ENCODE measurements around the gene KCNT1. TPM values are rescaled to one million over a fixed set of nuclear protein-coding genes. Genes with fewer than 3 reads are reported as not detected.

KCNT1 gene
- polyA plus RNA-seq, 1 experiment = not detected

- CTCF ChIA-PET = no interaction called here
- H3K4me3 ChIP-seq (ENCODE audit: low read depth, low read length) = no peak overlapping the region
- H3K27ac ChIP-seq (ENCODE audit: low read depth, low read length) = no peak overlapping the region
- no peaks in the 10 kb centered on the region for H3K27me3 ChIP-seq (ENCODE audit: control insufficient read depth, insufficient read depth, low read length)
- TF ChIP-seq, protein P1, sequence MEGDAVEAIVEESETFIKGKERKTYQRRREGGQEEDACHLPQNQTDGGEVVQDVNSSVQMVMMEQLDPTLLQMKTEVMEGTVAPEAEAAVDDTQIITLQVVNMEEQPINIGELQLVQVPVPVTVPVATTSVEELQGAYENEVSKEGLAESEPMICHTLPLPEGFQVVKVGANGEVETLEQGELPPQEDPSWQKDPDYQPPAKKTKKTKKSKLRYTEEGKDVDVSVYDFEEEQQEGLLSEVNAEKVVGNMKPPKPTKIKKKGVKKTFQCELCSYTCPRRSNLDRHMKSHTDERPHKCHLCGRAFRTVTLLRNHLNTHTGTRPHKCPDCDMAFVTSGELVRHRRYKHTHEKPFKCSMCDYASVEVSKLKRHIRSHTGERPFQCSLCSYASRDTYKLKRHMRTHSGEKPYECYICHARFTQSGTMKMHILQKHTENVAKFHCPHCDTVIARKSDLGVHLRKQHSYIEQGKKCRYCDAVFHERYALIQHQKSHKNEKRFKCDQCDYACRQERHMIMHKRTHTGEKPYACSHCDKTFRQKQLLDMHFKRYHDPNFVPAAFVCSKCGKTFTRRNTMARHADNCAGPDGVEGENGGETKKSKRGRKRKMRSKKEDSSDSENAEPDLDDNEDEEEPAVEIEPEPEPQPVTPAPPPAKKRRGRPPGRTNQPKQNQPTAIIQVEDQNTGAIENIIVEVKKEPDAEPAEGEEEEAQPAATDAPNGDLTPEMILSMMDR (IDR thresholded peaks at IDR 0.05; ENCODE audit: low read depth, low read length) = no peak
- POLR2A ChIA-PET = no interaction called here
- H3K9me3 ChIP-seq (ENCODE audit: control insufficient read depth, insufficient read depth, low read length) = peaks cover 56% of the 10 kb centered on the region
- no peak for DNase-seq (ENCODE audit: low read depth, low spot score)
Measured at GRCh38 chr9:135761150-135761844, 59.3 kb downstream of the KCNT1 start.

DNA sequence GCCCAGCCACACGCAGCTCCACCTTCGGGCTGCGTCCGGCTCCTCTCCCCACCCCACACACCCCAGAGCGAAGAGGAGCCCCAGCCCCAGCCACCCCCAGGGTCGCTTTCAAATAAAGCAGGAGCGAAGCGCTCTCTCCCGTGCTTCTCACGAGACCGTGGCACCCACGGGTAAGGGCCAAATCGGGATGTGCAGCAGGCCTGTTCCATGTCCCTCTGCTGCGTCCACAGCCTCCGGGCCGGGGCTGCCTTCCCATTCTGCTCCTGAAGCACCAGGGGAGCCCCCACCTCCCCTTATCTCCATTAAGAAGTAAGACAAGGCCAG lies 59.8 kb downstream of the KCNT1 start:
- ChIA-PET CTCF (no interaction called here), POLR2A (no interaction called here)
- Histone ChIP-seq H3K9me3 (ENCODE audit: control insufficient read depth, insufficient read depth, low read length) (peaks cover 57% of the 10 kb centered on the region), H3K27me3 (ENCODE audit: control insufficient read depth, insufficient read depth, low read length) (no peaks in the 10 kb centered on the region), H3K27ac (ENCODE audit: low read depth, low read length) (no peak overlapping the region), H3K4me3 (ENCODE audit: low read depth, low read length) (no peak overlapping the region)
- TF ChIP-seq, protein P1 (IDR thresholded peaks at IDR 0.05; ENCODE audit: low read depth, low read length) = no peak
- no peak for DNase-seq (ENCODE audit: low read depth, low spot score)

DNA sequence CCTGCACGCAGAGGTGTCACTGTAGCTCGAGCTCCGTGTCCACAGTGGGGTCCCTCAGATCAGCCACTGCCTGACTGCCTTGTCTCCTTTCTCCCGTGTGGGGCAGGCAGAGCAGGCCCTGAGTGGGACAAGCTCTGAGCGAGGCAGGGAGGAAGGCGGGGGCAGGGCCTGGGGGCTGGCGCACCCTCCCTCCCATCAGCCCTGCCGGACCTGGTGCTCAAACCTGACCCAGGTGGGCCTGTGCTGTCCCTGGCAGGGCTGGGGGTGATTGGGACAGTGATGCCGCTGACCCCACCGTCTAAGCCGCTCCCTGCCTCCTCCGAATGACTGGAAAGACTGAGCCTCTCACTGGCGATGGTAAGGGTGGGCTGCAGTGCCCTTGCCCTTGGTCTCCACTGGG lies 60.9 kb downstream of the KCNT1 start:
- H3K27ac ChIP-seq (ENCODE audit: low read depth, low read length) = no peak overlapping the region
- TF ChIP-seq, protein P1 (IDR thresholded peaks at IDR 0.05; ENCODE audit: low read depth, low read length) = no peak
- no peaks in the 10 kb centered on the region for H3K27me3 ChIP-seq (ENCODE audit: control insufficient read depth, insufficient read depth, low read length)
- peaks cover 62% of the 10 kb centered on the region for H3K9me3 ChIP-seq (ENCODE audit: control insufficient read depth, insufficient read depth, low read length)
- CTCF ChIA-PET = no interaction called here
- POLR2A ChIA-PET = no interaction called here
- H3K4me3 ChIP-seq (ENCODE audit: low read depth, low read length) = no peak overlapping the region
- no peak for DNase-seq (ENCODE audit: low read depth, low spot score)

GRCh38 chr9:135763716-135764446 lies 61.9 kb downstream of the KCNT1 start:
- TF ChIP-seq, protein P1 (IDR thresholded peaks at IDR 0.05; ENCODE audit: low read depth, low read length) = no peak
- DNase-seq (ENCODE audit: low read depth, low spot score) = no peak
- Histone ChIP-seq H3K27me3 (ENCODE audit: control insufficient read depth, insufficient read depth, low read length) (no peaks in the 10 kb centered on the region), H3K9me3 (ENCODE audit: control insufficient read depth, insufficient read depth, low read length) (peaks cover 60% of the 10 kb centered on the region), H3K27ac (ENCODE audit: low read depth, low read length) (no peak overlapping the region), H3K4me3 (ENCODE audit: low read depth, low read length) (no peak overlapping the region)
- POLR2A ChIA-PET = no interaction called here
- CTCF ChIA-PET = no interaction called here

GRCh38 chr9:135764731-135765130 lies 62.7 kb downstream of the KCNT1 start:
- Histone ChIP-seq H3K27ac (ENCODE audit: low read depth, low read length) (no peak overlapping the region), H3K27me3 (ENCODE audit: control insufficient read depth, insufficient read depth, low read length) (no peaks in the 10 kb centered on the region), H3K9me3 (ENCODE audit: control insufficient read depth, insufficient read depth, low read length) (peaks cover 60% of the 10 kb centered on the region), H3K4me3 (ENCODE audit: low read depth, low read length) (no peak overlapping the region)
- ChIA-PET CTCF (no interaction called here), POLR2A (no interaction called here)
- no peak for DNase-seq (ENCODE audit: low read depth, low spot score)
- TF ChIP-seq, protein P1 (IDR thresholded peaks at IDR 0.05; ENCODE audit: low read depth, low read length) = no peak

All from AG04450 (cell line).